ENCODE results near the gene SERPINB2.

DNA sequence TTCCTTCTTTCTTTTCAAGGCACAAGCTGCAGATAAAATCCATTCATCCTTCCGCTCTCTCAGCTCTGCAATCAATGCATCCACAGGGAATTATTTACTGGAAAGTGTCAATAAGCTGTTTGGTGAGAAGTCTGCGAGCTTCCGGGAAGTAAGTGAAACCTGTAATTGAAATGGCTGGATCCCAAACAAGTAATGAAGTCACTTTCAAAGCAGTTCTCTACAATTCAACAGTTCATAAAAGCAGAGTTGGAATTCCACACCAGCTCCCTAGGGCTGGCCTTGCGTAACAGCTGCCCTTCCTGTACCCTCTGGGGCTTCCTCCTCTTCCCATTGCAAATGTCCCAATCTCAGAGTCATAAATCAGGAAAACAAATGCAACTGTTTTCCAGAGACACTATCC lies 9.6 kb downstream of the SERPINB2 start:
- TF ChIP-seq CTCF (IDR thresholded peaks at IDR 0.05) (no peak), POLR2A (IDR thresholded peaks at IDR 0.05) (no peak)

All from esophagus squamous epithelium (tissue), 4 donors.